ENCODE results near the gene RXRG. TPM values are rescaled to one million over a fixed set of nuclear protein-coding genes. Genes with fewer than 3 reads are reported as not detected.

Gene RXRG
- total RNA-seq, 1 donor from 2014 or later: not detected

DNA sequence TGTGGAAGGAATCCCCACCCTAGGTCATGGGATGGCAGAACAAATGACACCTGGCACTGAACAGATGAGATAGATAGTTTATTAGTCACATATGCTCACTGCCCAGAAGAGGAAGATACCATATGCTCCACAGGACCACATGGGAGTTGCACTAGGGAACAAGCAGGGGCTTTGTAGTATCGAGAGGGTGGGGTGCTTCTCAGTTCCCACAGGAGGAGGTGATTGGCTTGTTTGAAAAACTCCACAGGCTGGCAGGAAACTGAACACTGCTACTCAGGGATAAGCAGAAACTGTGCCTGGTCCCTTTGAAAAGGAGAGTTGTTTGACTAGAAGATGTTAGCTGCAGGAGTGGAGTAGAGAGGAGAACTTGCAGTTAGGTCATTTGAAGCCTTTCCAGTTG lies 31.9 kb upstream of the RXRG start:
- Histone ChIP-seq H3K27me3 (ENCODE audit: insufficient read depth, low read length) (peaks cover 3% of the 10 kb centered on the region), H3K4me1 (ENCODE audit: insufficient read depth, low read length) (no peaks in the 10 kb centered on the region), H4K20me1 (ENCODE audit: insufficient read depth, low read length) (no peaks in the 10 kb centered on the region), H3K9me3 (ENCODE audit: insufficient read depth, low read depth, low read length) (no peaks in the 10 kb centered on the region), H3K4me2 (ENCODE audit: low read length) (no peak overlapping the region), H3K4me3 (ENCODE audit: insufficient read depth, low read depth, low read length) (no peak overlapping the region), H2AFZ (ENCODE audit: low read depth, low read length) (no peak overlapping the region), H3K79me2 (ENCODE audit: insufficient read depth, low read length) (no peaks in the 10 kb centered on the region), H3K9ac (ENCODE audit: low read length) (no peak overlapping the region), H3K27ac (ENCODE audit: low read depth, low read length) (no peak overlapping the region), H3K36me3 (ENCODE audit: insufficient read depth, low read length) (no peaks in the 10 kb centered on the region)
- DNase-seq (ENCODE audit: low read depth) (no peak), FAIRE-seq (no peak)
- TF ChIP-seq EZH2 (IDR thresholded peaks at IDR 0.05; ENCODE audit: insufficient read depth, low read length): no peak
- TF ChIP-seq, protein P1, sequence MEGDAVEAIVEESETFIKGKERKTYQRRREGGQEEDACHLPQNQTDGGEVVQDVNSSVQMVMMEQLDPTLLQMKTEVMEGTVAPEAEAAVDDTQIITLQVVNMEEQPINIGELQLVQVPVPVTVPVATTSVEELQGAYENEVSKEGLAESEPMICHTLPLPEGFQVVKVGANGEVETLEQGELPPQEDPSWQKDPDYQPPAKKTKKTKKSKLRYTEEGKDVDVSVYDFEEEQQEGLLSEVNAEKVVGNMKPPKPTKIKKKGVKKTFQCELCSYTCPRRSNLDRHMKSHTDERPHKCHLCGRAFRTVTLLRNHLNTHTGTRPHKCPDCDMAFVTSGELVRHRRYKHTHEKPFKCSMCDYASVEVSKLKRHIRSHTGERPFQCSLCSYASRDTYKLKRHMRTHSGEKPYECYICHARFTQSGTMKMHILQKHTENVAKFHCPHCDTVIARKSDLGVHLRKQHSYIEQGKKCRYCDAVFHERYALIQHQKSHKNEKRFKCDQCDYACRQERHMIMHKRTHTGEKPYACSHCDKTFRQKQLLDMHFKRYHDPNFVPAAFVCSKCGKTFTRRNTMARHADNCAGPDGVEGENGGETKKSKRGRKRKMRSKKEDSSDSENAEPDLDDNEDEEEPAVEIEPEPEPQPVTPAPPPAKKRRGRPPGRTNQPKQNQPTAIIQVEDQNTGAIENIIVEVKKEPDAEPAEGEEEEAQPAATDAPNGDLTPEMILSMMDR (IDR thresholded peaks at IDR 0.05; ENCODE audit: insufficient read depth, low read depth, low read length): no peak
- H3K9me3 Mint-ChIP-seq (ENCODE audit: unreplicated experiment): peaks cover 5% of the 10 kb centered on the region
- H3K36me3 Mint-ChIP-seq (ENCODE audit: low read depth, unreplicated experiment): peaks cover 2% of the 10 kb centered on the region
- H3K4me1 Mint-ChIP-seq (ENCODE audit: low read depth, unreplicated experiment): no peaks in the 10 kb centered on the region
- no peak overlapping the region for H3K27ac Mint-ChIP-seq (ENCODE audit: unreplicated experiment)
- no peak overlapping the region for H3K4me3 Mint-ChIP-seq (ENCODE audit: unreplicated experiment)
- H3K27me3 Mint-ChIP-seq (ENCODE audit: low read depth, unreplicated experiment): peaks cover 61% of the 10 kb centered on the region

- no peaks in the 10 kb centered on the region for H3K4me1 Mint-ChIP-seq (ENCODE audit: low read depth, unreplicated experiment)
- H3K27ac Mint-ChIP-seq (ENCODE audit: unreplicated experiment): no peak overlapping the region
- TF ChIP-seq, protein P1 (IDR thresholded peaks at IDR 0.05; ENCODE audit: insufficient read depth, low read depth, low read length): no peak
- no peak for TF ChIP-seq EZH2 (IDR thresholded peaks at IDR 0.05; ENCODE audit: insufficient read depth, low read length)
- peaks cover 71% of the 10 kb centered on the region for H3K27me3 Mint-ChIP-seq (ENCODE audit: low read depth, unreplicated experiment)
- no peak for FAIRE-seq
- H2AFZ ChIP-seq (ENCODE audit: low read depth, low read length): no peak overlapping the region
- no peak overlapping the region for H3K4me3 ChIP-seq (ENCODE audit: insufficient read depth, low read depth, low read length)
- peaks cover 5% of the 10 kb centered on the region for H3K9me3 Mint-ChIP-seq (ENCODE audit: unreplicated experiment)
- H3K36me3 Mint-ChIP-seq (ENCODE audit: low read depth, unreplicated experiment): peaks cover 2% of the 10 kb centered on the region
- H4K20me1 ChIP-seq (ENCODE audit: insufficient read depth, low read length): no peaks in the 10 kb centered on the region
- no peak overlapping the region for H3K9ac ChIP-seq (ENCODE audit: low read length)
- no peak for DNase-seq (ENCODE audit: low read depth)
- no peak overlapping the region for H3K4me2 ChIP-seq (ENCODE audit: low read length)
- H3K79me2 ChIP-seq (ENCODE audit: insufficient read depth, low read length): no peaks in the 10 kb centered on the region
- H3K4me3 Mint-ChIP-seq (ENCODE audit: unreplicated experiment): no peak overlapping the region
- H3K9me3 ChIP-seq (ENCODE audit: insufficient read depth, low read depth, low read length): no peaks in the 10 kb centered on the region
- no peaks in the 10 kb centered on the region for H3K27me3 ChIP-seq (ENCODE audit: insufficient read depth, low read length)
- H3K27ac ChIP-seq (ENCODE audit: low read depth, low read length): no peak overlapping the region
- H3K4me1 ChIP-seq (ENCODE audit: insufficient read depth, low read length): no peaks in the 10 kb centered on the region
- H3K36me3 ChIP-seq (ENCODE audit: insufficient read depth, low read length): no peaks in the 10 kb centered on the region
Observed at GRCh38 chr1:165474196-165474595, 29.3 kb upstream of the RXRG start.

DNA sequence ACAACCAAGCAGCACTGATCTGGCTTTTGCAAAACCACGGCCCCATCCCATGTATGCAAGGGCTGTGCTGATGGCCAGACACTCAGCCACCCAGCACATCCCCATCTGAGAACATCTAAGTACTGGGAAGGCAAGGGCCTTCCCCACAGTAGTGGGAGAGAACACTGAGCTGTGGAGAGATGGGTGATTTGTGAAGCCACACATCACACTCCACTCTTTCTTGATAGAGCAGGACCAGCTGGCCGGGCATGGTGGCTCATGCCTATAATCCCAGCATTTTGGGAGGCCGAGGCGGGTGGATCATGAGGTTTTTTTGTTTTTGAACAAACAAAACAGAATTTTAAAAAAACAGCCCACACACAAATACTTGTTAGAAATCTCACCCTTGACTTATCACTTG lies 28.2 kb upstream of the RXRG start:
- Histone ChIP-seq H4K20me1 (ENCODE audit: insufficient read depth, low read length) (no peaks in the 10 kb centered on the region), H2AFZ (ENCODE audit: low read depth, low read length) (no peak overlapping the region), H3K9ac (ENCODE audit: low read length) (no peak overlapping the region), H3K4me2 (ENCODE audit: low read length) (no peak overlapping the region), H3K36me3 (ENCODE audit: insufficient read depth, low read length) (no peaks in the 10 kb centered on the region), H3K9me3 (ENCODE audit: insufficient read depth, low read depth, low read length) (no peaks in the 10 kb centered on the region), H3K79me2 (ENCODE audit: insufficient read depth, low read length) (no peaks in the 10 kb centered on the region), H3K27ac (ENCODE audit: low read depth, low read length) (no peak overlapping the region), H3K4me1 (ENCODE audit: insufficient read depth, low read length) (no peaks in the 10 kb centered on the region), H3K4me3 (ENCODE audit: insufficient read depth, low read depth, low read length) (no peak overlapping the region), H3K27me3 (ENCODE audit: insufficient read depth, low read length) (no peaks in the 10 kb centered on the region)
- no peak overlapping the region for H3K27ac Mint-ChIP-seq (ENCODE audit: unreplicated experiment)
- H3K27me3 Mint-ChIP-seq (ENCODE audit: low read depth, unreplicated experiment): peaks cover 78% of the 10 kb centered on the region
- no peak for FAIRE-seq
- peaks cover 5% of the 10 kb centered on the region for H3K9me3 Mint-ChIP-seq (ENCODE audit: unreplicated experiment)
- peaks cover 2% of the 10 kb centered on the region for H3K36me3 Mint-ChIP-seq (ENCODE audit: low read depth, unreplicated experiment)
- H3K4me1 Mint-ChIP-seq (ENCODE audit: low read depth, unreplicated experiment): no peaks in the 10 kb centered on the region
- no peak for DNase-seq (ENCODE audit: low read depth)
- TF ChIP-seq, protein P1 (IDR thresholded peaks at IDR 0.05; ENCODE audit: insufficient read depth, low read depth, low read length): no peak
- TF ChIP-seq EZH2 (IDR thresholded peaks at IDR 0.05; ENCODE audit: insufficient read depth, low read length): no peak
- no peak overlapping the region for H3K4me3 Mint-ChIP-seq (ENCODE audit: unreplicated experiment)
